OCI-LY1 (cell line): ENCODE data around the gene CLSTN3.

Experiments
- H2AFZ ChIP-seq: fragments of 200-600 bp; sonication (generic), shearing (Covaris generic); 2 replicates; pipeline ENCODE4 v1.6.0; 2014; ENCODE audit warnings: antibody characterized with exemption, mild to moderate bottlenecking, low read length
- H3F3A ChIP-seq: fragments of 200-600 bp; sonication (generic), shearing (Covaris generic); 2 replicates; pipeline ENCODE4 v1.6.0; 2014; ENCODE audit warnings: mild to moderate bottlenecking, antibody characterized with exemption, low read length, moderate library complexity; ENCODE audit not compliant: insufficient read depth
- H3K27ac ChIP-seq: fragments of 200-600 bp; sonication (generic); 2 replicates; pipeline ENCODE4 v1.5.1; 2014; ENCODE audit warnings: low read length, mixed run types, mild to moderate bottlenecking, low read depth; ENCODE audit not compliant: poor library complexity, severe bottlenecking
- H3K27me3 ChIP-seq: fragments of 200-600 bp; sonication (generic); 2 replicates; pipeline ENCODE4 v1.6.0; 2014; ENCODE audit warnings: antibody characterized with exemption, mild to moderate bottlenecking, low read length, moderate library complexity; ENCODE audit not compliant: insufficient read depth
- H3K36me3 ChIP-seq: fragments of 200-600 bp; sonication (generic); 2 replicates; pipeline ENCODE4 v1.6.1; 2014; ENCODE audit warnings: mild to moderate bottlenecking, antibody characterized with exemption, low read length, moderate library complexity, mixed read lengths; ENCODE audit not compliant: insufficient read depth
- H3K4me1 ChIP-seq: fragments of 200-600 bp; sonication (generic); 2 replicates; pipeline ENCODE4 v1.5.1; 2014; ENCODE audit warnings: mild to moderate bottlenecking, low read length, moderate library complexity; ENCODE audit not compliant: insufficient read depth, severe bottlenecking
- H3K4me2 ChIP-seq: fragments of 200-600 bp; sonication (generic), shearing (Covaris generic); 2 replicates; pipeline ENCODE4 v1.6.1; 2014; ENCODE audit warnings: low read length
- H3K4me3 ChIP-seq: fragments of 200-600 bp; sonication (generic); 2 replicates; pipeline ENCODE4 v1.5.1; 2014; ENCODE audit warnings: low read length, low read depth, mild to moderate bottlenecking, mixed read lengths; ENCODE audit not compliant: poor library complexity, severe bottlenecking
- H3K79me2 ChIP-seq: fragments of 200-600 bp; shearing (Covaris generic); 2 replicates; pipeline ENCODE4 v1.6.1; 2016; ENCODE audit warnings: mixed run types, low read length, mixed read lengths; ENCODE audit not compliant: insufficient read depth
- H3K9ac ChIP-seq: fragments of 200-600 bp; sonication (generic), shearing (Covaris generic); 2 replicates; pipeline ENCODE4 v1.6.1; 2014; ENCODE audit warnings: mild to moderate bottlenecking, low read length, mixed read lengths
- H3K9me2 ChIP-seq: fragments of 200-600 bp; sonication (generic), shearing (Covaris generic); 2 replicates; pipeline ENCODE4 v1.6.1; 2014; ENCODE audit warnings: low read depth, mild to moderate bottlenecking, low read length, mixed read lengths
- H3K9me3 ChIP-seq: fragments of 200-600 bp; shearing (Covaris generic); 2 replicates; pipeline ENCODE4 v1.6.1; 2014; ENCODE audit warnings: low read length, mixed read lengths
- H4K20me1 ChIP-seq: fragments of 200-600 bp; sonication (generic), shearing (Covaris generic); 2 replicates; pipeline ENCODE4 v1.6.0; 2016; ENCODE audit warnings: mild to moderate bottlenecking, low read length; ENCODE audit not compliant: insufficient read depth
- EZH2 ChIP-seq: fragments of 200-600 bp; sonication (generic), shearing (Covaris generic); IDR thresholded peaks from 2 replicates; pipeline ENCODE4 v1.8.0; 2017; ENCODE audit warnings: borderline replicate concordance, mixed run types, mild to moderate bottlenecking, antibody characterized with exemption, low read length, moderate library complexity, mixed read lengths
- TF ChIP-seq, protein P1 (sequence below): fragments of 200-600 bp; sonication (generic), shearing (Covaris generic); IDR thresholded peaks from 2 replicates; pipeline ENCODE4 v1.5.1; 2017; ENCODE audit warnings: mild to moderate bottlenecking, antibody characterized with exemption, low read length, moderate library complexity, mixed read lengths

The CLSTN3 gene

DNA sequence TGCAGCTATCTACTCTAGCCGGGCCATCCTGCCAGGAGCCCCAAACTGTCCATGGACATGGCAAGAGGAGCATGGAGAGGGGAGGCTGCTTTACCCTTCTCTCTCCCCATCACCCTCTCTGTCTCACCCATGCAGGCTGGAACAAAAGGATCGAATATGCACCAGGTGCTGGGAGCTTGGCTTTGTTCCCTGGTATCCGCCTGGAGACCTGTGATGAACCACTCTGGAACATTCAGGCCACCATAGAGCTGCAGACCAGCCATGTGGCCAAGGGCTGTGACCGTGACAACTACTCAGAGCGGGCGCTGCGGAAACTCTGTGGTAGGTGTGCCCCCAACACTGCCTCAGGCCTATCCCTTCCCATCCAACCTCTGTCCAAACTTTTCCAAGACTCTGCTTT lies 5.9 kb downstream of the CLSTN3 start:
- H3K4me1 ChIP-seq = peaks cover 4% of the 10 kb centered on the region
- H3K79me2 ChIP-seq = no peaks in the 10 kb centered on the region
- no peaks in the 10 kb centered on the region for H3K9me2 ChIP-seq
- no peak overlapping the region for H3K4me3 ChIP-seq
- H3K36me3 ChIP-seq = no peaks in the 10 kb centered on the region
- H3K9ac ChIP-seq = no peak overlapping the region
- no peaks in the 10 kb centered on the region for H3K27me3 ChIP-seq
- no peaks in the 10 kb centered on the region for H3F3A ChIP-seq
- H3K9me3 ChIP-seq = no peaks in the 10 kb centered on the region
- no peak overlapping the region for H3K27ac ChIP-seq
- H4K20me1 ChIP-seq = no peaks in the 10 kb centered on the region
- H2AFZ ChIP-seq = no peak overlapping the region
- no peak for TF ChIP-seq EZH2
- TF ChIP-seq, protein P1, sequence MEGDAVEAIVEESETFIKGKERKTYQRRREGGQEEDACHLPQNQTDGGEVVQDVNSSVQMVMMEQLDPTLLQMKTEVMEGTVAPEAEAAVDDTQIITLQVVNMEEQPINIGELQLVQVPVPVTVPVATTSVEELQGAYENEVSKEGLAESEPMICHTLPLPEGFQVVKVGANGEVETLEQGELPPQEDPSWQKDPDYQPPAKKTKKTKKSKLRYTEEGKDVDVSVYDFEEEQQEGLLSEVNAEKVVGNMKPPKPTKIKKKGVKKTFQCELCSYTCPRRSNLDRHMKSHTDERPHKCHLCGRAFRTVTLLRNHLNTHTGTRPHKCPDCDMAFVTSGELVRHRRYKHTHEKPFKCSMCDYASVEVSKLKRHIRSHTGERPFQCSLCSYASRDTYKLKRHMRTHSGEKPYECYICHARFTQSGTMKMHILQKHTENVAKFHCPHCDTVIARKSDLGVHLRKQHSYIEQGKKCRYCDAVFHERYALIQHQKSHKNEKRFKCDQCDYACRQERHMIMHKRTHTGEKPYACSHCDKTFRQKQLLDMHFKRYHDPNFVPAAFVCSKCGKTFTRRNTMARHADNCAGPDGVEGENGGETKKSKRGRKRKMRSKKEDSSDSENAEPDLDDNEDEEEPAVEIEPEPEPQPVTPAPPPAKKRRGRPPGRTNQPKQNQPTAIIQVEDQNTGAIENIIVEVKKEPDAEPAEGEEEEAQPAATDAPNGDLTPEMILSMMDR = no peak
- H3K4me2 ChIP-seq = no peak overlapping the region

DNA sequence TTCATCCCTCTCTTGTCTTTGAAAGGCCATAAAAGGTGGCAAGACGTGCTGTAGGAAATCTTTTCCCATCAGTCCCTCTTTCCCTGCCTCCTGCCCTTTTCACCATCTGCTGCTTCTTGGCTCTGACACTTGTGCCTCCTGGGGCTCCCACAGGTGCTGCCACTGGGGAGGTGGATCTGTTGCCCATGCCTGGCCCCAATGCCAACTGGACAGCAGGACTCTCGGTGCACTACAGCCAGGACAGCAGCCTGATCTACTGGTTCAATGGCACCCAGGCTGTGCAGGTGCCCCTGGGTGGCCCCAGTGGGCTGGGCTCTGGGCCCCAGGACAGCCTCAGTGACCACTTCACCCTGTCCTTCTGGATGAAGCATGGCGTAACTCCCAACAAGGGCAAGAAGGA lies 6.5 kb downstream of the CLSTN3 start:
- Histone ChIP-seq H3K4me1 (no peaks in the 10 kb centered on the region), H2AFZ (no peak overlapping the region), H3F3A (no peaks in the 10 kb centered on the region), H3K36me3 (no peaks in the 10 kb centered on the region), H3K27me3 (no peaks in the 10 kb centered on the region), H3K27ac (no peak overlapping the region), H3K9me2 (no peaks in the 10 kb centered on the region), H3K9ac (no peak overlapping the region), H3K4me3 (no peak overlapping the region), H3K4me2 (no peak overlapping the region), H4K20me1 (no peaks in the 10 kb centered on the region), H3K79me2 (no peaks in the 10 kb centered on the region), H3K9me3 (no peaks in the 10 kb centered on the region)
- TF ChIP-seq, protein P1 = no peak
- TF ChIP-seq EZH2 = no peak

DNA sequence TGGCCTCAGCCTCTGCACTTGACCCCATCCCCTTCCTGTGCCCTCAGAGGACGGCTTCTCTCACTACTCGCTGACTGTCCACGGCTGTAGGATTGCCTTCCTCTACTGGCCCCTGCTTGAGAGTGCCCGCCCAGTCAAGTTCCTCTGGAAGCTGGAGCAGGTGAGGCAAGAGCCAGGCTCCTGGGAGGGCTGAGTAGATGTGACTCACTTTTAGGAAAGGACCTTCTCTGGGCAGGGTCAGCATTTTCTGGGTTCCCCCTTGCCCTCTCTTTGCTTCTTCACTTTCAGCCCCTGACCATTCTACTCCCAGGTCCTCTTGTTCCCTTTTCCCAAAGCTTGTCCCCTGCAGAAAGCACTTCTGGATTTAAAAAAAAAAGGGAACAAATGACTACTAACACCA lies 7.7 kb downstream of the CLSTN3 start:
- Histone ChIP-seq H3K9me3 (no peaks in the 10 kb centered on the region), H3K36me3 (no peaks in the 10 kb centered on the region), H3K4me1 (no peaks in the 10 kb centered on the region), H3K4me2 (no peak overlapping the region), H4K20me1 (no peaks in the 10 kb centered on the region), H2AFZ (no peak overlapping the region), H3K9ac (no peak overlapping the region), H3K9me2 (no peaks in the 10 kb centered on the region), H3K4me3 (no peak overlapping the region), H3F3A (no peaks in the 10 kb centered on the region), H3K79me2 (no peaks in the 10 kb centered on the region), H3K27ac (no peak overlapping the region), H3K27me3 (no peaks in the 10 kb centered on the region)
- no peak for TF ChIP-seq EZH2
- TF ChIP-seq, protein P1 = no peak
